Breast epithelium (tissue), 3 donors: ENCODE results near the gene DDIT3.
"Not testable (repeated sequence)": the region's sequence is repeated elsewhere in the genome, so short reads cannot be mapped to it uniquely, and the experiment has no call there.

Experiments used
- CTCF ChIP-seq, 3 donors: fragments of 450-650 bp; IDR thresholded peaks; one replicate each; pipeline ENCODE4 v1.5.1; 2016 to 2017; ENCODE audit warnings: antibody characterized with exemption in 3 of 3, mild to moderate bottlenecking in 3 of 3, moderate library complexity in 3 of 3
- POLR2A ChIP-seq: fragments of 450-650 bp; IDR thresholded peaks from one replicate; pipeline ENCODE4 v1.6.1; 2016; ENCODE audit warnings: antibody characterized with exemption, mild to moderate bottlenecking, moderate library complexity

DNA sequence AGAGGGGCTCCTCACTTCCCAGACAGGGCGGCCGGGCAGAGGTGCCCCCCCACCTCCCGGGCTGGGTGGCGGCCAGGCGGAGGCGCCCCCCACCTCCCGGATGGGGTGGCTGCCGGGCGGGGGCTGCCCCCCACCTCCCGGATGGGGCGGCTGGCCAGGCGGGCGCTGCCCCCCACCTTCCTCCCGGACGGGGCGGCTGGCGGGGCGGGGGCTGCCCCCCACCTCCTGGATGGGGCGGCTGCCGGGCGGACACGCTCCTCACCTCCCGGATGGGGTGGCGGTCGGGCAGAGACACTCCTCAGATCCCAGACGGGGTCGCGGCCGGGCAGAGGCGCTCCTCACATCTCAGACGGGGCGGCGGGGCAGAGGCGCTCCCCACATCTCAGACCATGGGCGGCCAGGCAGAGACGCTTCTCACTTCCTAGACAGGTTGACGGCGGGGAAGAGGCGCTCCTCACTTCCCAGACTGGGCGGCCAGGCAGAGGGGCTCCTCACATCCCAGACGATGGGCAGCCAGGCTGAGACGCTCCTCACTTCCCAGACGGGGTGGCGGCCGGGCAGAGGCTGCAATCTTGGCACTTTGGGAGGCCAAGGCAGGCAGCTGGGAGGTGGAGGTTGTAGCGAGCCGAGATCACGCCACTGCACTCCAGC lies 25.1 kb downstream of the DDIT3 start:
- not testable (repeated sequence) for TF ChIP-seq CTCF (IDR thresholded peaks at IDR 0.05); POLR2A
